NCI-H1436 (cell line): ENCODE data around the gene EPHB1.
A peak's percentile ranks its signal among the peaks of the same experiment; 100 is the strongest.

ENCODE experiments used
- DNase-seq: peaks from one replicate; lab custom pipeline; 2025; lab: John Stamatoyannopoulos, UW

Gene EPHB1

GRCh38 chr3:135050536-135050935, 255.5 kb downstream of the EPHB1 start:
- no peak for DNase-seq

- no peak for DNase-seq
These were observed 256.4 kb downstream of the EPHB1 start for GRCh38 chr3:135051409-135051973.

GRCh38 chr3:135055449-135055848, 260.4 kb downstream of the EPHB1 start:
- DNase-seq, result no peak

- DNase-seq, result peak; percentile 96
These were observed 261.1 kb downstream of the EPHB1 start for GRCh38 chr3:135056084-135056730.

GRCh38 chr3:135056733-135057310, 261.8 kb downstream of the EPHB1 start:
- peak; percentile 24 for DNase-seq

GRCh38 chr3:135057996-135058395, 262.9 kb downstream of the EPHB1 start:
- no peak for DNase-seq

- no peak for DNase-seq
These were observed 264.5 kb downstream of the EPHB1 start for GRCh38 chr3:135059580-135059979.

GRCh38 chr3:135066844-135067727, 272.0 kb downstream of the EPHB1 start:
- peak; percentile 98 for DNase-seq

GRCh38 chr3:135068011-135068410, 273.0 kb downstream of the EPHB1 start:
- no peak for DNase-seq

GRCh38 chr3:135069406-135069805, 274.3 kb downstream of the EPHB1 start:
- no peak for DNase-seq

- DNase-seq, result no peak
These were observed 276.4 kb downstream of the EPHB1 start for GRCh38 chr3:135071483-135071882.

- no peak for DNase-seq
These were observed 277.4 kb downstream of the EPHB1 start for GRCh38 chr3:135072431-135072830.

- no peak for DNase-seq
These were observed 280.1 kb downstream of the EPHB1 start for GRCh38 chr3:135075157-135075556.

GRCh38 chr3:135076341-135076740, 281.3 kb downstream of the EPHB1 start:
- no peak for DNase-seq

- no peak for DNase-seq
These were observed 282.1 kb downstream of the EPHB1 start for GRCh38 chr3:135077186-135077585.

- no peak for DNase-seq
These were observed 283.2 kb downstream of the EPHB1 start for GRCh38 chr3:135078283-135078682.

- DNase-seq, result no peak
These were observed 284.0 kb downstream of the EPHB1 start for GRCh38 chr3:135079095-135079494.

GRCh38 chr3:135081451-135081850, 286.4 kb downstream of the EPHB1 start:
- DNase-seq, result no peak

GRCh38 chr3:135081856-135082434, 286.9 kb downstream of the EPHB1 start:
- no peak for DNase-seq

- DNase-seq, result no peak
These were observed 287.6 kb downstream of the EPHB1 start for GRCh38 chr3:135082706-135083105.

GRCh38 chr3:135083179-135083578, 288.1 kb downstream of the EPHB1 start:
- DNase-seq, result no peak

GRCh38 chr3:135083756-135084155, 288.7 kb downstream of the EPHB1 start:
- no peak for DNase-seq
